Esophagus squamous epithelium (tissue), 4 donors: ENCODE measurements around the gene STAT1.

Source experiments
- CTCF ChIP-seq, 6 experiments: fragments of 450-650 bp in 4 of 6; fragments of 200-600 bp in 2 of 6; sonication (generic) in 2 of 6; IDR thresholded peaks; one replicate each; pipeline ENCODE4 v1.5.1; 2016 to 2019; ENCODE audit warnings: antibody characterized with exemption in 6 of 6, mild to moderate bottlenecking in 4 of 6, moderate library complexity in 4 of 6
- POLR2A ChIP-seq, 4 donors: fragments of 450-650 bp; IDR thresholded peaks; one replicate each; pipeline ENCODE4 v1.6.1; 2017; ENCODE audit warnings: antibody characterized with exemption in 4 of 4, mild to moderate bottlenecking in 4 of 4, moderate library complexity in 3 of 4

- TF ChIP-seq CTCF (IDR thresholded peaks at IDR 0.05) (no peak), POLR2A (IDR thresholded peaks at IDR 0.05) (no peak)
Measured at GRCh38 chr2:191012346-191012745, 1.6 kb downstream of the STAT1 start.
